Measurements from ENCODE around the gene LIN28B. TPM values are rescaled to one million over a fixed set of nuclear protein-coding genes. Genes with fewer than 3 reads are reported as not detected.

The LIN28B gene
- total and polyA plus RNA-seq, 5 experiments from 2014 or later: 0.02 TPM; not detected in 4

DNA sequence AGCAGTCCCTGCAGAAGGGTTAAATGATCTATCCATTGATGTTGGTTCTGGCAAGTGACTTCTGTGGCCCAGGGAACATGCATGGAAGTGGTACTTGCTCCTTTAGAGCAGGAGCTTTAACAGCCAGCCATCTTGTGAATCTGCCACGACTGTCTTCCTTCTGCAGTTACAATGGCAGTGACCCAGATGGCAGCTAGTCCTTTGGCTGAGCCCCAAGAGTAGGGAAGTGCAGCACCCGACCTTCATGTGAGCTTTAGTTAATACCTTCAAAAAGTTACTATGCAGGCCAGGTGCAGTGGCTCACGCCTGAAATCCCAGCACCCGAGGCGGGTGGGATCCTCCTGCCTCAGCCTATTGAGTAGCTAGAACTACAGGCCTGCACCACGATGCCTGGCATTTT is 156.5 kb downstream of the LIN28B start:
- Mint-ChIP-seq H3K9me3 (no peaks in the 10 kb centered on the region), H3K27me3 (peaks cover 17 to 44% (median 18%) of the 10 kb centered on the region in 5 donors), H3K4me1 (no peaks in the 10 kb centered on the region), H3K4me3 (no peak overlapping the region), H3K36me3 (no peaks in the 10 kb centered on the region), H3K27ac (no peak overlapping the region)
- POLR2A ChIA-PET: interaction anchor here (0.7 kb wide), 1 partner anchor 584 kb away, joined by 5 read pairs; no protein-coding TSS in a partner anchor
- DNase-seq (no peak), ATAC-seq (no peak)

DNA sequence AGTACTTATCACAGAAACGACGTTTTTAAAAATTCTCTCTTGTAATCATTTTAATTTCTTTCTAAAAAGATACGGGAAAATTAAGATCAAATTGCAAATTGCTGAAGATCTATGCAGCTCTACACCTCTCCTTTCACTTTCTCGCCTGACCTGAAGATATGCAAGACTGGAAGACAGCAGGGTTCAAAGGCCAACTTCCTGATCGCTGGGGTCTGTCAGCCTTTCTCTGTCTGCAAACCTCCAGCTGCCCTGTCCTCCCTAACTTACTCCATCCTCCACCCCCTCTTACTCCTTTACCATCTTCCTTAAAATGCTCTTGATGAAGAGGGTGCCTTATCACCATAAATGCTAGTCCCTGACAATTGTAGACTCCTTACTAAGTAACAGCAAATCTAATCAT is 159.2 kb downstream of the LIN28B start:
- Mint-ChIP-seq H3K9me3 (no peaks in the 10 kb centered on the region), H3K27ac (no peak overlapping the region), H3K36me3 (no peaks in the 10 kb centered on the region), H3K27me3 (peaks cover 15 to 33% (median 17%) of the 10 kb centered on the region in 5 donors), H3K4me3 (no peak overlapping the region), H3K4me1 (no peaks in the 10 kb centered on the region)
- ATAC-seq (no peak), DNase-seq (no peak)
- POLR2A ChIA-PET: no interaction called here

DNA sequence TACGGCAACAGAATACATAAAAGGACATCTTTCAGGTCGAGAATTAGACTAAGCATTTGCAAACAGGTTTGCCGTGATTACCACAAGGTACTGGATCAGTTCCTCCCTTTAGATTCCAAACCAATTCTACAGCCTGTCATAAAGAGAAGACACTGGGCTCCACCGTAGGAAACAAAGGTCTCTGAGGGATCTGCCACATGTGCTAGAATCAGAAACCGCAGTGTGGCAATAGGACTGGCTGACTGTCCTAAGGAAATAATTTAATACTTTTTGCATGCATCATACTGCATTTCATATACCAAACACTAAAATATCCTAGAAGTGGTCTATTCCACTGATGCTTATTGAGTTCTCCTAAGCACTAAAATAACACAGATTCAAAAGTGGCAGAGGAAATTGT is 163.7 kb downstream of the LIN28B start:
- Mint-ChIP-seq H3K36me3 (no peaks in the 10 kb centered on the region), H3K4me1 (no peaks in the 10 kb centered on the region), H3K4me3 (no peak overlapping the region), H3K27ac (no peak overlapping the region), H3K27me3 (peaks cover 15 to 41% (median 20%) of the 10 kb centered on the region in 5 donors), H3K9me3 (no peaks in the 10 kb centered on the region)
- ATAC-seq: no peak
- POLR2A ChIA-PET: no interaction called here
- no peak for DNase-seq

DNA sequence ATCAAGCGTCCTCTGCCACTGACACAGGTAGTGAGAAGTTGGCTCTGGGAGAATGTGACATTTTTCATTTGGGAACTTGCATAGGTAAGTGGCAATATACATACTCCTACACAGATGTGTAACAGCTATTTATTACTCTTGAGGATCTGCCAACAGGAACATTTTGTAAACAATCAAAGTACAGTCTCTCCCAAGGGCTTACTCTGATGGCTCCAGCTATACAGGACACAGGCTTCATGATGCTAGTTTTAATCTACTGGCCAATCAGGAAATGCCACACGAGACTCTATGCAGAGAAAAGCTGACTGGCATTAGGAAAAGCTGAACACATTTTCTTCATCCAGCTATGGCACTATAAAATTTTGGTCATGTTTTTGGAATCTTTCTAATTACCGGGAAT is 165.1 kb downstream of the LIN28B start:
- H3K4me3 Mint-ChIP-seq: no peak overlapping the region
- no peak for DNase-seq
- no peaks in the 10 kb centered on the region for H3K9me3 Mint-ChIP-seq
- H3K27ac Mint-ChIP-seq: no peak overlapping the region
- ATAC-seq: no peak
- H3K4me1 Mint-ChIP-seq: no peaks in the 10 kb centered on the region
- no peaks in the 10 kb centered on the region for H3K36me3 Mint-ChIP-seq
- POLR2A ChIA-PET: no interaction called here
- peaks cover 11 to 33% (median 15%) of the 10 kb centered on the region in 5 donors for H3K27me3 Mint-ChIP-seq

DNA sequence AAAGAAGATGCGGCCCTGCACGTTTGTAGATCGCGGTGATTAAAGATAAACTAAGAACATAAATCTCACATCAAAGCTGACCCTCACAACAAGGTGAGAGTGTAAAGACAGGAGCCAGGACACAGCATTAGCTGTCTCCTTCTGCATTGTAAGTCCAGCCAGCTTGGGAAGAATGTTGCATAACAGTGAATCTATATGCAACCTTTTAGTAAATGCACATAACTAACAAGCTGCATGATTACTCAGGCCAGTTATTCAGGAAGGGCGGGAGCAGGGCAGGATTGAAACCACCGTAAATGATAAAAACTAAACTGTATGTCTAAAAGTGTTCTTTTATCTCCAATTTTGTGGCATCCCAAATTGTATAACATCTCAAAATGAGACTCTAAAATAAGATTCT is 165.8 kb downstream of the LIN28B start:
- Mint-ChIP-seq H3K36me3 (no peaks in the 10 kb centered on the region), H3K27ac (no peak overlapping the region), H3K27me3 (peaks cover 6 to 31% (median 12%) of the 10 kb centered on the region in 5 donors), H3K4me3 (no peak overlapping the region), H3K9me3 (no peaks in the 10 kb centered on the region), H3K4me1 (no peaks in the 10 kb centered on the region)
- POLR2A ChIA-PET: no interaction called here
- ATAC-seq (no peak), DNase-seq (no peak)

Other genes with a start within 250 kb of the LIN28B start
- gene HACE1, start 97.2 kb upstream of the LIN28B start, total RNA-seq: 10 to 100 TPM; 11.6 to 12.1 TPM
- gene HACE1, start 97.2 kb upstream of the LIN28B start, polyA plus RNA-seq: 1 to 10 TPM; 3.7 to 5.8 (median 4.5) TPM
- gene POPDC3, start 222.9 kb downstream of the LIN28B start, total RNA-seq: not detected
- gene POPDC3, start 222.9 kb downstream of the LIN28B start, polyA plus RNA-seq: not detected

All from naive thymus-derived CD8-positive, alpha-beta T cell (primary cell).